ENCODE results near the gene PRKG1.

The PRKG1 gene

GRCh38 chr10:51301644-51302043 is 227.4 kb downstream of the PRKG1 start:
- no peak for DNase-seq

GRCh38 chr10:51302316-51302715 is 228.0 kb downstream of the PRKG1 start:
- no peak overlapping the region for H3K18ac ChIP-seq (ENCODE audit: low read length)
- whole genome bisulfite sequencing (ENCODE audit: extremely low coverage, insufficient coverage, low lambda C conversion rate) = no CpG with 5 or more reads among the region's 1 CpG

More at GRCh38 chr10:51301644-51302043, 227.4 kb downstream of the PRKG1 start:
- no peaks in the 10 kb centered on the region for H3K79me1 ChIP-seq (ENCODE audit: low read length)
- H3K36me3 ChIP-seq (ENCODE audit: control insufficient read depth, insufficient read depth, low read length) = no peaks in the 10 kb centered on the region
- H2BK5ac ChIP-seq (ENCODE audit: low read length) = no peak overlapping the region
- no peak overlapping the region for H2BK15ac ChIP-seq (replicated peaks; ENCODE audit: low read depth)
- H3K27me3 ChIP-seq (ENCODE audit: insufficient read depth, low read length, poor library complexity) = peaks cover 2% of the 10 kb centered on the region
- H4K8ac ChIP-seq (ENCODE audit: low read depth, low read length) = no peak overlapping the region
- H2AK5ac ChIP-seq (ENCODE audit: low read length) = no peak overlapping the region
- H3K27ac ChIP-seq (ENCODE audit: low read depth, low read length) = no peak overlapping the region
- H3K4ac ChIP-seq (ENCODE audit: low read depth, low read length) = no peak overlapping the region
- no peak overlapping the region for H3K56ac ChIP-seq (ENCODE audit: low read length)
- no peak overlapping the region for H4K5ac ChIP-seq (ENCODE audit: low read length)
- no peak overlapping the region for H3K23ac ChIP-seq (ENCODE audit: low read length)
- no CpG with 5 or more reads among the region's 5 CpGs for WGBS (ENCODE audit: extremely low coverage, insufficient coverage, low lambda C conversion rate)
- H3K9ac ChIP-seq (ENCODE audit: low read length) = no peak overlapping the region
- H3K4me1 ChIP-seq (ENCODE audit: control insufficient read depth, low read depth, low read length) = no peaks in the 10 kb centered on the region
- no peak overlapping the region for H3K4me3 ChIP-seq (ENCODE audit: low read length)
- no peak overlapping the region for H3K18ac ChIP-seq (ENCODE audit: low read length)
- no peaks in the 10 kb centered on the region for H3K79me2 ChIP-seq (ENCODE audit: control insufficient read depth, insufficient read depth, low read length)
- no peak overlapping the region for H2BK120ac ChIP-seq (ENCODE audit: low read depth, low read length)
- H3K4me2 ChIP-seq (ENCODE audit: low read length) = no peak overlapping the region

GRCh38 chr10:51308116-51308515 is 233.8 kb downstream of the PRKG1 start:
- H2BK15ac ChIP-seq (replicated peaks; ENCODE audit: low read depth) = no peak overlapping the region
- no peak overlapping the region for H4K8ac ChIP-seq (ENCODE audit: low read depth, low read length)
- H3K18ac ChIP-seq (ENCODE audit: low read length) = no peak overlapping the region
- H2BK5ac ChIP-seq (ENCODE audit: low read length) = no peak overlapping the region
- H3K79me1 ChIP-seq (ENCODE audit: low read length) = no peaks in the 10 kb centered on the region
- H3K27me3 ChIP-seq (ENCODE audit: insufficient read depth, low read length, poor library complexity) = peaks cover 2% of the 10 kb centered on the region
- H3K23ac ChIP-seq (ENCODE audit: low read length) = no peak overlapping the region
- no peaks in the 10 kb centered on the region for H3K36me3 ChIP-seq (ENCODE audit: control insufficient read depth, insufficient read depth, low read length)
- H2AK5ac ChIP-seq (ENCODE audit: low read length) = no peak overlapping the region
- H3K56ac ChIP-seq (ENCODE audit: low read length) = no peak overlapping the region
- no peak overlapping the region for H3K27ac ChIP-seq (ENCODE audit: low read depth, low read length)
- H3K4me3 ChIP-seq (ENCODE audit: low read length) = no peak overlapping the region
- H4K5ac ChIP-seq (ENCODE audit: low read length) = no peak overlapping the region
- no peak for DNase-seq
- no peaks in the 10 kb centered on the region for H3K79me2 ChIP-seq (ENCODE audit: control insufficient read depth, insufficient read depth, low read length)
- no peaks in the 10 kb centered on the region for H3K4me1 ChIP-seq (ENCODE audit: control insufficient read depth, low read depth, low read length)
- H3K4me2 ChIP-seq (ENCODE audit: low read length) = no peak overlapping the region
- no peak overlapping the region for H3K4ac ChIP-seq (ENCODE audit: low read depth, low read length)
- H3K9ac ChIP-seq (ENCODE audit: low read length) = no peak overlapping the region
- no CpG with 5 or more reads among the region's 1 CpG for WGBS (ENCODE audit: extremely low coverage, insufficient coverage, low lambda C conversion rate)
- no peak overlapping the region for H2BK120ac ChIP-seq (ENCODE audit: low read depth, low read length)

More at GRCh38 chr10:51302316-51302715, 228.0 kb downstream of the PRKG1 start:
- H2AK5ac ChIP-seq (ENCODE audit: low read length) = no peak overlapping the region
- H4K5ac ChIP-seq (ENCODE audit: low read length) = no peak overlapping the region
- no peak overlapping the region for H3K4ac ChIP-seq (ENCODE audit: low read depth, low read length)
- no peaks in the 10 kb centered on the region for H3K36me3 ChIP-seq (ENCODE audit: control insufficient read depth, insufficient read depth, low read length)
- no peak overlapping the region for H3K23ac ChIP-seq (ENCODE audit: low read length)
- H2BK15ac ChIP-seq (replicated peaks; ENCODE audit: low read depth) = no peak overlapping the region
- H3K27ac ChIP-seq (ENCODE audit: low read depth, low read length) = no peak overlapping the region
- H4K8ac ChIP-seq (ENCODE audit: low read depth, low read length) = no peak overlapping the region
- H3K9ac ChIP-seq (ENCODE audit: low read length) = no peak overlapping the region
- H3K4me2 ChIP-seq (ENCODE audit: low read length) = no peak overlapping the region
- no peaks in the 10 kb centered on the region for H3K79me2 ChIP-seq (ENCODE audit: control insufficient read depth, insufficient read depth, low read length)
- DNase-seq = no peak
- H3K4me1 ChIP-seq (ENCODE audit: control insufficient read depth, low read depth, low read length) = no peaks in the 10 kb centered on the region
- no peak overlapping the region for H3K56ac ChIP-seq (ENCODE audit: low read length)
- H3K79me1 ChIP-seq (ENCODE audit: low read length) = no peaks in the 10 kb centered on the region
- peaks cover 2% of the 10 kb centered on the region for H3K27me3 ChIP-seq (ENCODE audit: insufficient read depth, low read length, poor library complexity)
- no peak overlapping the region for H3K4me3 ChIP-seq (ENCODE audit: low read length)
- H2BK5ac ChIP-seq (ENCODE audit: low read length) = no peak overlapping the region
- H2BK120ac ChIP-seq (ENCODE audit: low read depth, low read length) = no peak overlapping the region

GRCh38 chr10:51311228-51311627 is 236.9 kb downstream of the PRKG1 start:
- Histone ChIP-seq H4K5ac (ENCODE audit: low read length) (no peak overlapping the region), H4K8ac (ENCODE audit: low read depth, low read length) (no peak overlapping the region), H3K4me2 (ENCODE audit: low read length) (no peak overlapping the region), H3K9ac (ENCODE audit: low read length) (no peak overlapping the region), H3K27ac (ENCODE audit: low read depth, low read length) (no peak overlapping the region), H3K79me1 (ENCODE audit: low read length) (no peaks in the 10 kb centered on the region), H3K4me1 (ENCODE audit: control insufficient read depth, low read depth, low read length) (no peaks in the 10 kb centered on the region), H3K79me2 (ENCODE audit: control insufficient read depth, insufficient read depth, low read length) (no peaks in the 10 kb centered on the region), H3K56ac (ENCODE audit: low read length) (no peak overlapping the region), H3K4ac (ENCODE audit: low read depth, low read length) (no peak overlapping the region), H2BK120ac (ENCODE audit: low read depth, low read length) (no peak overlapping the region), H2BK15ac (replicated peaks; ENCODE audit: low read depth) (no peak overlapping the region), H3K27me3 (ENCODE audit: insufficient read depth, low read length, poor library complexity) (no peaks in the 10 kb centered on the region), H2AK5ac (ENCODE audit: low read length) (no peak overlapping the region), H2BK5ac (ENCODE audit: low read length) (no peak overlapping the region), H3K18ac (ENCODE audit: low read length) (no peak overlapping the region), H3K36me3 (ENCODE audit: control insufficient read depth, insufficient read depth, low read length) (no peaks in the 10 kb centered on the region), H3K23ac (ENCODE audit: low read length) (no peak overlapping the region), H3K4me3 (ENCODE audit: low read length) (no peak overlapping the region)
- no peak for DNase-seq
- WGBS (ENCODE audit: extremely low coverage, insufficient coverage, low lambda C conversion rate) = no CpG with 5 or more reads among the region's 2 CpGs

DNA sequence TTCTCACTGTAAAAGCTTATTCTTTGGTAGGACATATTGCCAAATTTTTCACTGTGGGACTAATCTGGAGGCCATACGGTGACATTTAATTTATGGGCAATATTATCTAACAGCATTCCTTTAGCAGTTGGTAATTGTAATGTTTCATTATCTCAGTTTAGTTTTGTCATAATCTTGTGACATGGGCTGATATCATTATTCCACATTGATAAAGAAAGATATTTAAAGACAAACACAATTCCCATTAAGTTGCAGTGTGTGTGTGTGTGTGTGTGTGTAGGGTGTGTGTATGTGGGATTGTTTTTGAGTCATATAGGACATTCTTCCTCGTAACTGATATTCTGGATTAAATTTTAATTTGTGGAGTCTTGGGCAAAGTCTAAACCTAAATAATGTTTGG is 238.5 kb downstream of the PRKG1 start:
- Histone ChIP-seq H3K9ac (ENCODE audit: low read length) (no peak overlapping the region), H3K27me3 (ENCODE audit: insufficient read depth, low read length, poor library complexity) (no peaks in the 10 kb centered on the region), H4K5ac (ENCODE audit: low read length) (no peak overlapping the region), H3K79me1 (ENCODE audit: low read length) (no peaks in the 10 kb centered on the region), H3K27ac (ENCODE audit: low read depth, low read length) (no peak overlapping the region), H3K23ac (ENCODE audit: low read length) (no peak overlapping the region), H4K8ac (ENCODE audit: low read depth, low read length) (no peak overlapping the region), H2BK5ac (ENCODE audit: low read length) (no peak overlapping the region), H3K4ac (ENCODE audit: low read depth, low read length) (no peak overlapping the region), H2AK5ac (ENCODE audit: low read length) (no peak overlapping the region), H2BK120ac (ENCODE audit: low read depth, low read length) (no peak overlapping the region), H3K18ac (ENCODE audit: low read length) (no peak overlapping the region), H3K4me3 (ENCODE audit: low read length) (no peak overlapping the region), H3K36me3 (ENCODE audit: control insufficient read depth, insufficient read depth, low read length) (no peaks in the 10 kb centered on the region), H3K79me2 (ENCODE audit: control insufficient read depth, insufficient read depth, low read length) (no peaks in the 10 kb centered on the region), H3K4me2 (ENCODE audit: low read length) (no peak overlapping the region), H2BK15ac (replicated peaks; ENCODE audit: low read depth) (no peak overlapping the region), H3K56ac (ENCODE audit: low read length) (no peak overlapping the region), H3K4me1 (ENCODE audit: control insufficient read depth, low read depth, low read length) (peaks cover under 1% of the 10 kb centered on the region)
- no peak for DNase-seq
- WGBS (ENCODE audit: extremely low coverage, insufficient coverage, low lambda C conversion rate) = no CpG with 5 or more reads among the region's 2 CpGs

DNA sequence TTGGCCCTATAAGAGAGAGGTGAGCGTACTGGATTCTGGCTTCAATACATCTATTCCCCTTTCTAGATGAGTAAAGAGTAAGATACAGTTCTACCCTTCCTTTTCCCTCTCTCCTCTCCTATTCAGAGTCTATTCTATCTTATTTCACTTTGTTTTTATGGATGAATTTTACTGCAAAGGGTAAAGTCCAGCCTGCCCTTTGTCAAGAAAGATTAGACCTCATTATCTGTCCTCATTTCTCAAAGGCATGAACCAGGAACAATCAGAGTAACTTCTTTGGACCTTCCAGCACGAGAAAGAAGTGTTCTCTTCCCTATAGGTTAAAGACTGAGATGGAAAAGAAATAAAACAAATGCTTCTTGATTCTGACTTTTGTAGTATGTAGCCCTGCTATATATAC is 239.0 kb downstream of the PRKG1 start:
- Histone ChIP-seq H2AK5ac (ENCODE audit: low read length) (no peak overlapping the region), H3K79me2 (ENCODE audit: control insufficient read depth, insufficient read depth, low read length) (no peaks in the 10 kb centered on the region), H3K18ac (ENCODE audit: low read length) (no peak overlapping the region), H3K4me3 (ENCODE audit: low read length) (no peak overlapping the region), H3K27ac (ENCODE audit: low read depth, low read length) (no peak overlapping the region), H2BK120ac (ENCODE audit: low read depth, low read length) (no peak overlapping the region), H3K56ac (ENCODE audit: low read length) (no peak overlapping the region), H3K23ac (ENCODE audit: low read length) (no peak overlapping the region), H4K8ac (ENCODE audit: low read depth, low read length) (no peak overlapping the region), H3K36me3 (ENCODE audit: control insufficient read depth, insufficient read depth, low read length) (no peaks in the 10 kb centered on the region), H3K4me2 (ENCODE audit: low read length) (no peak overlapping the region), H3K79me1 (ENCODE audit: low read length) (no peaks in the 10 kb centered on the region), H4K5ac (ENCODE audit: low read length) (no peak overlapping the region), H3K4me1 (ENCODE audit: control insufficient read depth, low read depth, low read length) (peaks cover 3% of the 10 kb centered on the region), H2BK5ac (ENCODE audit: low read length) (no peak overlapping the region), H3K9ac (ENCODE audit: low read length) (no peak overlapping the region), H2BK15ac (replicated peaks; ENCODE audit: low read depth) (no peak overlapping the region), H3K4ac (ENCODE audit: low read depth, low read length) (no peak overlapping the region), H3K27me3 (ENCODE audit: insufficient read depth, low read length, poor library complexity) (no peaks in the 10 kb centered on the region)
- DNase-seq = no peak
- no CpG with 5 or more reads among the region's 2 CpGs for WGBS (ENCODE audit: extremely low coverage, insufficient coverage, low lambda C conversion rate)
